ENCODE results near the gene TRPM3. TPM values are rescaled to one million over a fixed set of nuclear protein-coding genes. Genes with fewer than 3 reads are reported as not detected.

The TRPM3 gene
- total and polyA plus RNA-seq, 2 of the 13 experiments (the other 11 are each of a cell fraction or from before 2014, with no cell fraction given): not detected

GRCh38 chr9:71157731-71158130 is 36.3 kb upstream of the TRPM3 start:
- ChIA-PET POLR2A (no interaction called here), CTCF (ENCODE audit: low intra/inter-chr PET ratio, low total read pairs) (no interaction called here)
- H3K4me1 ChIP-seq (ENCODE audit: insufficient read depth, low read length): no peaks in the 10 kb centered on the region
- DNase-seq (ENCODE audit: low spot score) (no peak), ATAC-seq (no peak), FAIRE-seq (no peak)
- in situ Hi-C loops (cut with HindIII; ENCODE audit: extremely low pct_ligation_motif_present, low pct_unique_long_range_greater_than_20kb) (no loop called here), intact Hi-C loops (cut with micrococcal nuclease; ENCODE audit: unreplicated experiment) (no loop called here)
- no peaks in the 10 kb centered on the region for H3K36me3 ChIP-seq (replicated peaks in 1 of 2; ENCODE audit: control insufficient read depth in 1 of 2, insufficient read depth in 2 of 2, low read length in 2 of 2)
- H3K27me3 ChIP-seq (ENCODE audit: control insufficient read depth in 1 of 2, insufficient read depth in 2 of 2, low read length in 2 of 2): no peaks in the 10 kb centered on the region
- H2AFZ ChIP-seq (ENCODE audit: low read length): no peak overlapping the region
- H3K9me3 ChIP-seq (ENCODE audit: low read length): no peaks in the 10 kb centered on the region
- H3K79me2 ChIP-seq (ENCODE audit: insufficient read depth, low read length): no peaks in the 10 kb centered on the region
- TF ChIP-seq ZNF784 (CRISPR knock-in tag; IDR thresholded peaks at IDR 0.05; ENCODE audit: borderline replicate concordance) (no peak), ZNF619 (CRISPR knock-in tag; IDR thresholded peaks at IDR 0.05) (no peak), ZNF674 (CRISPR knock-in tag; IDR thresholded peaks at IDR 0.05; ENCODE audit: low read depth) (no peak), SMAD3 (CRISPR knock-in tag; IDR thresholded peaks at IDR 0.05) (no peak), ZNF230 (CRISPR knock-in tag; IDR thresholded peaks at IDR 0.05) (no peak), ZNF496 (CRISPR knock-in tag; IDR thresholded peaks at IDR 0.05; ENCODE audit: insufficient replicate concordance) (no peak), NFIC (IDR thresholded peaks at IDR 0.05; ENCODE audit: low read length) (no peak), NR2F6 (IDR thresholded peaks at IDR 0.05) (no peak), NR2F6 (CRISPR knock-in tag; IDR thresholded peaks at IDR 0.05) (no peak), NR2F2 (IDR thresholded peaks at IDR 0.05; ENCODE audit: borderline replicate concordance, low read depth) (no peak), ZC3H4 (CRISPR knock-in tag; IDR thresholded peaks at IDR 0.05; ENCODE audit: borderline replicate concordance) (no peak), ZNF251 (CRISPR knock-in tag; IDR thresholded peaks at IDR 0.05) (no peak), RBFOX2 (IDR thresholded peaks at IDR 0.05; ENCODE audit: low read depth, low read length) (no peak), ZMYM3 (CRISPR knock-in tag; IDR thresholded peaks at IDR 0.05) (no peak), HINFP (CRISPR knock-in tag; IDR thresholded peaks at IDR 0.05; ENCODE audit: low read depth) (no peak), PHF21A (CRISPR knock-in tag; IDR thresholded peaks at IDR 0.05) (no peak)
- no peak overlapping the region for H3K4me2 ChIP-seq (ENCODE audit: low read depth, low read length)
- BruUV-seq (replicated peaks): no TSS peak
- H3K9ac ChIP-seq (ENCODE audit: insufficient read depth, low read depth, low read length): no peak overlapping the region
- H3K4me3 ChIP-seq (replicated peaks in 1 of 3; ENCODE audit: insufficient read depth in 1 of 3, low read depth in 2 of 3, low read length in 3 of 3): no peak overlapping the region
- H4K20me1 ChIP-seq (ENCODE audit: insufficient read depth, low read length): no peaks in the 10 kb centered on the region
- 3% methylated on average over 1 of the region's 1 CpG for WGBS (ENCODE audit: low lambda C conversion rate)
- H3K27ac ChIP-seq (ENCODE audit: extremely low read length, insufficient read depth, low read length): no peak overlapping the region

Measured in HepG2 (cell line).